COR-L47 (cell line): ENCODE data around the gene LAMC3.
A peak's percentile ranks its signal among the peaks of the same experiment; 100 is the strongest.

Source experiments
- DNase-seq: peaks from one replicate; lab custom pipeline; 2025; lab: John Stamatoyannopoulos, UW

The LAMC3 gene

GRCh38 chr9:131046581-131047202 is 37.7 kb downstream of the LAMC3 start:
- DNase-seq, result peak; percentile 66

- no peak for DNase-seq
These were observed 39.4 kb downstream of the LAMC3 start for GRCh38 chr9:131048332-131048731.

- no peak for DNase-seq
These were observed 39.8 kb downstream of the LAMC3 start for GRCh38 chr9:131048820-131049219.

GRCh38 chr9:131049829-131050715 is 41.1 kb downstream of the LAMC3 start:
- no peak for DNase-seq

GRCh38 chr9:131050831-131051230 is 41.9 kb downstream of the LAMC3 start:
- no peak for DNase-seq

GRCh38 chr9:131051592-131052517 is 42.9 kb downstream of the LAMC3 start:
- DNase-seq, result no peak

- no peak for DNase-seq
These were observed 44.9 kb downstream of the LAMC3 start for GRCh38 chr9:131053896-131054295.

- DNase-seq, result no peak
These were observed 48.0 kb downstream of the LAMC3 start for GRCh38 chr9:131056781-131057506.

GRCh38 chr9:131060900-131061630 is 52.1 kb downstream of the LAMC3 start:
- DNase-seq, result no peak

- no peak for DNase-seq
These were observed 54.0 kb downstream of the LAMC3 start for GRCh38 chr9:131062969-131063368.

GRCh38 chr9:131065599-131065998 is 56.6 kb downstream of the LAMC3 start:
- DNase-seq, result no peak

GRCh38 chr9:131067625-131068024 is 58.7 kb downstream of the LAMC3 start:
- DNase-seq, result no peak

- DNase-seq, result no peak
These were observed 59.3 kb downstream of the LAMC3 start for GRCh38 chr9:131068076-131068816.

GRCh38 chr9:131069699-131070098 is 60.7 kb downstream of the LAMC3 start:
- no peak for DNase-seq

- DNase-seq, result no peak
These were observed 63.3 kb downstream of the LAMC3 start for GRCh38 chr9:131072107-131072870.

- no peak for DNase-seq
These were observed 63.9 kb downstream of the LAMC3 start for GRCh38 chr9:131072871-131073237.

- no peak for DNase-seq
These were observed 67.6 kb downstream of the LAMC3 start for GRCh38 chr9:131076347-131077195.
